GM12878 (cell line): ENCODE results near the gene DES. TPM values are rescaled to one million over a fixed set of nuclear protein-coding genes. Genes with fewer than 3 reads are reported as not detected.
"Not testable (repeated sequence)": the region's sequence is repeated elsewhere in the genome, so short reads cannot be mapped to it uniquely, and the experiment has no call there.

Source experiments
- ATAC-seq: fragments of 200-7000 bp; cut with Tn5 transposase; 3 replicates; pipeline ENCODE4 v1.9.1; 2020; ENCODE audit warnings: mild to moderate bottlenecking, moderate library complexity
- BruUV-seq: library from RNA; stranded (reverse); fragments of 400-500 nt; replicated peaks from 2 replicates; lab custom pipeline; 2021; lab: Mats Ljungman, UMichigan
- CTCF ChIA-PET: fragments of 300-600 bp; sonication (Branson Sonifier 250); formaldehyde crosslinking; extraction: SDS; loops from one replicate; lab custom pipeline; 2021; ENCODE audit warnings: inconsistent platforms; lab: Yijun Ruan, JAX
- POLR2A ChIA-PET: fragments of 350-600 bp; formaldehyde crosslinking; extraction: SDS; loops from one replicate; lab custom pipeline; 2021; ENCODE audit warnings: inconsistent platforms; lab: Charles Lee
- RAD21 ChIA-PET: fragments of 300-600 bp; sonication (Branson Sonifier 250); formaldehyde crosslinking; loops from one replicate; lab custom pipeline; 2023; ENCODE audit warnings: antibody characterized with exemption; ENCODE audit not compliant: unreplicated experiment; lab: Charles Lee
- SMC1A ChIA-PET: fragments of 300-600 bp; sonication (Branson Sonifier 250); formaldehyde crosslinking; loops from one replicate; lab custom pipeline; 2023; ENCODE audit not compliant: unreplicated experiment, uncharacterized antibody; lab: Charles Lee
- DNase-seq: peaks from one replicate; pipeline ENCODE4 v3.0.0-alpha.2; 2011; ENCODE audit warnings: low read depth, low spot score
- FAIRE-seq: peaks from 3 replicates; lab custom pipeline; 2011; peaks lifted over from hg19 to GRCh38; lab: Jason Lieb, UNC
- H2AFZ ChIP-seq: 2 replicates; pipeline ENCODE4 v1.6.0; 2011; ENCODE audit warnings: low read depth, low read length, control low read depth; ENCODE audit not compliant: control insufficient read depth
- H3K27ac ChIP-seq: 2 replicates; pipeline ENCODE4 v1.5.1; 2011; ENCODE audit warnings: control low read depth; ENCODE audit not compliant: control insufficient read depth, insufficient read depth
- H3K27me3 ChIP-seq, 2 experiments: replicated peaks in 1 of 2; 2 replicates each; pipeline versions ENCODE4 v1.6.0 to v1.6.1; 2011; ENCODE audit warnings: low read length in 1 of 2; ENCODE audit not compliant: control insufficient read depth in 2 of 2, insufficient read depth in 2 of 2
- H3K36me3 ChIP-seq, 2 experiments: 2 replicates each; pipeline ENCODE4 v1.5.1; 2011; ENCODE audit warnings: low read length in 1 of 2; ENCODE audit not compliant: control insufficient read depth in 2 of 2, insufficient read depth in 2 of 2
- H3K4me1 ChIP-seq: 2 replicates; pipeline ENCODE4 v1.6.1; 2011; ENCODE audit warnings: mild to moderate bottlenecking, low read length, moderate library complexity, mixed read lengths; ENCODE audit not compliant: control insufficient read depth, insufficient read depth
- H3K4me2 ChIP-seq: 2 replicates; pipeline ENCODE4 v1.6.0; 2011; ENCODE audit warnings: control low read depth; ENCODE audit not compliant: control insufficient read depth, insufficient read depth
- H3K4me3 ChIP-seq: fragments of 200-600 bp; sonication (generic); 2 replicates; pipeline ENCODE4 v1.5.1; 2016
- H3K79me2 ChIP-seq: 2 replicates; pipeline ENCODE4 v1.6.0; 2011; ENCODE audit warnings: low read length; ENCODE audit not compliant: control insufficient read depth, insufficient read depth
- H3K9ac ChIP-seq: 2 replicates; pipeline ENCODE4 v1.8.0; 2011; ENCODE audit warnings: low read length, control low read depth, mixed read lengths; ENCODE audit not compliant: control insufficient read depth, insufficient read depth
- H3K9me3 ChIP-seq: replicated peaks from 3 replicates; pipeline ENCODE4 v1.5.1; 2011; ENCODE audit warnings: mild to moderate bottlenecking, low read length; ENCODE audit not compliant: control insufficient read depth, insufficient read depth
- H4K20me1 ChIP-seq: 2 replicates; pipeline ENCODE4 v1.6.0; 2011; ENCODE audit not compliant: control insufficient read depth, insufficient read depth
- CBX3 ChIP-seq: fragments of 200-600 bp; sonication (generic); IDR thresholded peaks from 2 replicates; pipeline ENCODE4 v1.6.1; 2016; ENCODE audit warnings: low read depth, borderline replicate concordance
- CEBPB ChIP-seq, 2 experiments: fragments of 150-350 bp in 1 of 2; IDR thresholded peaks; 2 replicates each; pipeline ENCODE4 v1.6.1; 2012 to 2014; ENCODE audit warnings: low read depth in 2 of 2, low read length in 2 of 2, borderline replicate concordance in 1 of 2, inconsistent platforms in 1 of 2
- CREM ChIP-seq: IDR thresholded peaks from 2 replicates; pipeline ENCODE4 v1.6.1; 2014; ENCODE audit warnings: antibody characterized with exemption, low read depth
- EZH2 ChIP-seq: IDR thresholded peaks from 2 replicates; pipeline ENCODE4 v1.6.1; 2012; ENCODE audit warnings: low read depth, mild to moderate bottlenecking, control low read depth, inconsistent platforms, low read length, borderline replicate concordance; ENCODE audit not compliant: control insufficient read depth
- HDAC2 ChIP-seq: fragments of 200-600 bp; sonication (generic); IDR thresholded peaks from 2 replicates; pipeline ENCODE4 v1.6.1; 2017
- IKZF2 ChIP-seq, 2 experiments: fragments of 450-650 bp; IDR thresholded peaks; 2 replicates each; pipeline ENCODE4 v1.6.1; 2017; ENCODE audit warnings: mild to moderate bottlenecking in 2 of 2, moderate library complexity in 2 of 2
- NFYA ChIP-seq: IDR thresholded peaks from 2 replicates; pipeline ENCODE4 v1.6.1; 2011; ENCODE audit warnings: low read depth, mild to moderate bottlenecking, low read length, improper control_type of control experiment, borderline replicate concordance
- NR2C2 ChIP-seq: IDR thresholded peaks from 2 replicates; pipeline ENCODE4 v1.6.1; 2011; ENCODE audit warnings: borderline replicate concordance, low read depth; ENCODE audit not compliant: control insufficient read depth, insufficient read length
- POLR2AphosphoS2 ChIP-seq: IDR thresholded peaks from 2 replicates; pipeline ENCODE4 v1.6.1; 2011; ENCODE audit warnings: low read depth, mild to moderate bottlenecking, low read length, improper control_type of control experiment, moderate library complexity
- RFX5 ChIP-seq: IDR thresholded peaks from 2 replicates; pipeline ENCODE4 v1.6.1; 2011; ENCODE audit warnings: low read depth, low read length, improper control_type of control experiment
- SMC3 ChIP-seq: IDR thresholded peaks from 2 replicates; pipeline ENCODE4 v1.6.1; 2011; ENCODE audit warnings: low read length, improper control_type of control experiment, borderline replicate concordance
- TCF12 ChIP-seq: IDR thresholded peaks from 2 replicates; pipeline ENCODE4 v1.6.1; 2011; ENCODE audit warnings: low read depth, mild to moderate bottlenecking, low read length
- ZNF24 ChIP-seq: fragments of 450-650 bp; IDR thresholded peaks from 2 replicates; pipeline ENCODE4 v1.6.1; 2017; ENCODE audit warnings: antibody characterized with exemption, mild to moderate bottlenecking
- WGBS: methylation state at CpG from one replicate; pipeline ENCODE4 v1.1.6; 2016; ENCODE audit warnings: low lambda C conversion rate; ENCODE audit not compliant: insufficient replicate concordance, insufficient coverage; ENCODE audit errors: missing lambda C conversion rate; 5-methylcytosine and 5-hydroxymethylcytosine counted together
- in situ Hi-C: fragments of 300-500 bp; cut with MboI; formaldehyde crosslinking; loops from 9 replicates; pipeline ENCODE4 v1.14.3; 2018; ENCODE audit warnings: mixed read lengths
- intact Hi-C: fragments of 100-400 bp; cut with micrococcal nuclease; formaldehyde crosslinking; loops from one replicate; pipeline ENCODE4 v1.14.2; 2022; ENCODE audit not compliant: unreplicated experiment
- polyA plus RNA-seq, 11 experiments: library from polyadenylated mRNA; depleted of rRNA in 4 of 11; unstranded in 6 of 11; stranded (reverse) in 5 of 11; fragments of >200 nt; fragmentation: Nextera tagmentation in 4 of 11; fragmentation: Illumina TruSeq in 1 of 11; extraction: Ambion mirVana in 4 of 11; extraction: Trizol in 1 of 11; gene quantifications; 1 replicate in 1 of 11; 2 replicates in 10 of 11; pipeline versions ENCODE4 v1.2.1 to v1.2.3, GENCODE V29; 2011 to 2016; ENCODE audit warnings: inconsistent platforms in 2 of 11, missing spikeins in 2 of 11, low read depth in 1 of 11
- total RNA-seq, 4 experiments: library from RNA; depleted of rRNA in 3 of 4; stranded (reverse); fragments of >200 nt in 3 of 4; fragmentation: Illumina TruSeq in 1 of 4; extraction: Trizol in 1 of 4; gene quantifications; 2 replicates each; pipeline versions ENCODE4 v1.2.1 to v1.2.3, GENCODE V29; 2013 to 2021
- TF ChIP-seq, protein P1 (sequence below): fragments of 150-350 bp; IDR thresholded peaks from 2 replicates; pipeline ENCODE4 v1.6.1; 2014; ENCODE audit warnings: mild to moderate bottlenecking, low read depth, low read length
- TF ChIP-seq, protein P2 (sequence below): fragments of 450-650 bp; conservative IDR thresholded peaks from 2 replicates; pipeline ENCODE4 v1.6.1; 2017; ENCODE audit warnings: mild to moderate bottlenecking, moderate library complexity

The DES gene
- total and polyA plus RNA-seq, 10 of the 15 experiments (the other 5 are each of a cell fraction or from before 2014, with no cell fraction given), result 0.80 TPM; not detected in 9

DNA sequence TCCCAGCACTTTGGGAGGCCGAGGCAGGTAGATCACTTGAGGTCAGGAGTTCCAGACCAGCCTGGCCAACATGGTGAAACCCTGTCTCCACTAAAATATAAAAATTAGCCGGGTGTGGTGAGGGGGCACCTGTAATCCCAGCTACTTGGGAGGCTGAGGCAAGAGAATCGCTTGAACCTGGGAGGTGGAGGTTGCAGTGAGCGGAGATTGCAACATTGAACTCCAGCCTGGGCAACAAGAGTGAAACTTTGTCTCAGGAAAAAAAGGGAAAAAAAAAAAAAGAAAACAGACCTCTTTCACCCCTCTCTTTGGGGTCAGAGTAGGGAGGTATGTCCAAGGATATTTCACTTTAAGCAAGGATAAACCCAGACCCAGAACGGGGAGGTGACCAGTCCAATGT lies 10.8 kb upstream of the DES start:
- H3K79me2 ChIP-seq, SMC1A ChIA-PET, FAIRE-seq, H3K4me2 ChIP-seq, H3K9ac ChIP-seq, RAD21 ChIA-PET, intact Hi-C loops, H3K27ac ChIP-seq, POLR2A ChIA-PET, H3K36me3 ChIP-seq, H3K27me3 ChIP-seq, H3K9me3 ChIP-seq, H3K4me3 ChIP-seq, BruUV-seq, H2AFZ ChIP-seq, H3K4me1 ChIP-seq, ATAC-seq, in situ Hi-C loops, DNase-seq, H4K20me1 ChIP-seq: not testable (repeated sequence)
- 2% methylated on average over 4 of the region's 5 CpGs for WGBS
- CTCF ChIA-PET, result interaction anchor here (0.9 kb wide), 1 partner anchor 14 kb away, joined by 3 read pairs; no protein-coding TSS in a partner anchor

DNA sequence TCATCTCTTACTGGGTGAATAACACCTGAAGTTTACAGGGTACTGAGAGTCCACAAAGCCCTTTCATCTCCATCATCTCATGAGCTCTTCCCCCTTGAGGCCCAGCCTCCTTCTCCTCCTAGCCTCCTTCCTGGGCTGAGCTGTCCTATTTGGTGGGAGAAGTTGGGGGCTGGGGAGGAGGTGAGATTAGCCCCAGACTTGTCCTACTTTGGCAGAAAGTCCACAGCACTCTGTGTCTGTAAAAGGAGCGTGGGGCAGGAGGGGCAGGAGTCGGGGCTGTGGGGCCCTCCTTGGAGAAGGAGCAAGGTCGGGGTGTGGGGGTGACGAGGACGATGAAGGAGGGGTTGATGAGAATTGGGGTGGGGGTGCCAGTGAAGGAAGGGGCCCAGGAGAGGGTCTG lies 10.0 kb upstream of the DES start:
- no peaks in the 10 kb centered on the region for H4K20me1 ChIP-seq
- H3K4me2 ChIP-seq, result no peak overlapping the region
- H3K27ac ChIP-seq, result no peak overlapping the region
- ChIA-PET SMC1A (no interaction called here), CTCF (interaction anchor here (0.9 kb wide), 1 partner anchor 15 kb away, joined by 3 read pairs; no protein-coding TSS in a partner anchor), RAD21 (no interaction called here), POLR2A (no interaction called here)
- 0% methylated on average over 3 of the region's 5 CpGs for WGBS
- FAIRE-seq, result no peak
- no peaks in the 10 kb centered on the region for H3K79me2 ChIP-seq
- H3K4me1 ChIP-seq, result no peaks in the 10 kb centered on the region
- no peaks in the 10 kb centered on the region for H3K36me3 ChIP-seq
- H3K27me3 ChIP-seq, result peaks cover 0 to 2% of the 10 kb centered on the region in 2 experiments; a peak in 2 of 4 replicates
- in situ Hi-C loops, result no loop called here
- TF ChIP-seq IKZF2 (IDR thresholded peaks at IDR 0.05) (no peak), SMC3 (no peak), HDAC2 (no peak), POLR2AphosphoS2 (no peak), RFX5 (no peak), NFYA (no peak), EZH2 (no peak), CEBPB (IDR thresholded peaks at IDR 0.05; ENCODE audit: borderline replicate concordance in 1 of 2, low read depth in 2 of 2, low read length in 2 of 2) (no peak), CBX3 (no peak), TCF12 (no peak), NR2C2 (no peak), ZNF24 (no peak), CREM (no peak)
- TF ChIP-seq, protein P1, sequence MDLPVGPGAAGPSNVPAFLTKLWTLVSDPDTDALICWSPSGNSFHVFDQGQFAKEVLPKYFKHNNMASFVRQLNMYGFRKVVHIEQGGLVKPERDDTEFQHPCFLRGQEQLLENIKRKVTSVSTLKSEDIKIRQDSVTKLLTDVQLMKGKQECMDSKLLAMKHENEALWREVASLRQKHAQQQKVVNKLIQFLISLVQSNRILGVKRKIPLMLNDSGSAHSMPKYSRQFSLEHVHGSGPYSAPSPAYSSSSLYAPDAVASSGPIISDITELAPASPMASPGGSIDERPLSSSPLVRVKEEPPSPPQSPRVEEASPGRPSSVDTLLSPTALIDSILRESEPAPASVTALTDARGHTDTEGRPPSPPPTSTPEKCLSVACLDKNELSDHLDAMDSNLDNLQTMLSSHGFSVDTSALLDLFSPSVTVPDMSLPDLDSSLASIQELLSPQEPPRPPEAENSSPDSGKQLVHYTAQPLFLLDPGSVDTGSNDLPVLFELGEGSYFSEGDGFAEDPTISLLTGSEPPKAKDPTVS, result no peak
- TF ChIP-seq, protein P2, sequence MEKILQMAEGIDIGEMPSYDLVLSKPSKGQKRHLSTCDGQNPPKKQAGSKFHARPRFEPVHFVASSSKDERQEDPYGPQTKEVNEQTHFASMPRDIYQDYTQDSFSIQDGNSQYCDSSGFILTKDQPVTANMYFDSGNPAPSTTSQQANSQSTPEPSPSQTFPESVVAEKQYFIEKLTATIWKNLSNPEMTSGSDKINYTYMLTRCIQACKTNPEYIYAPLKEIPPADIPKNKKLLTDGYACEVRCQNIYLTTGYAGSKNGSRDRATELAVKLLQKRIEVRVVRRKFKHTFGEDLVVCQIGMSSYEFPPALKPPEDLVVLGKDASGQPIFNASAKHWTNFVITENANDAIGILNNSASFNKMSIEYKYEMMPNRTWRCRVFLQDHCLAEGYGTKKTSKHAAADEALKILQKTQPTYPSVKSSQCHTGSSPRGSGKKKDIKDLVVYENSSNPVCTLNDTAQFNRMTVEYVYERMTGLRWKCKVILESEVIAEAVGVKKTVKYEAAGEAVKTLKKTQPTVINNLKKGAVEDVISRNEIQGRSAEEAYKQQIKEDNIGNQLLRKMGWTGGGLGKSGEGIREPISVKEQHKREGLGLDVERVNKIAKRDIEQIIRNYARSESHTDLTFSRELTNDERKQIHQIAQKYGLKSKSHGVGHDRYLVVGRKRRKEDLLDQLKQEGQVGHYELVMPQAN, result no peak
- ATAC-seq, result no peak
- intact Hi-C loops, result no loop called here
- H3K9me3 ChIP-seq, result no peaks in the 10 kb centered on the region; the same call in 1 of the 3 replicates
- no peak overlapping the region for H3K9ac ChIP-seq
- BruUV-seq, result no TSS peak
- no peak overlapping the region for H3K4me3 ChIP-seq
- no peak for DNase-seq
- no peak overlapping the region for H2AFZ ChIP-seq
